HG03521 (cell line): Measurements from ENCODE around the gene FSIP1.

Experiments
- ATAC-seq: cut with Tn5 transposase; IDR thresholded peaks from one replicate; pipeline ENCODE4 v1.9.1; 2021; ENCODE audit warnings: mild to moderate bottlenecking, moderate library complexity; ENCODE audit not compliant: unreplicated experiment

FSIP1 gene

GRCh38 chr15:39597751-39598185 lies 184.9 kb downstream of the FSIP1 start:
- ATAC-seq: no peak

DNA sequence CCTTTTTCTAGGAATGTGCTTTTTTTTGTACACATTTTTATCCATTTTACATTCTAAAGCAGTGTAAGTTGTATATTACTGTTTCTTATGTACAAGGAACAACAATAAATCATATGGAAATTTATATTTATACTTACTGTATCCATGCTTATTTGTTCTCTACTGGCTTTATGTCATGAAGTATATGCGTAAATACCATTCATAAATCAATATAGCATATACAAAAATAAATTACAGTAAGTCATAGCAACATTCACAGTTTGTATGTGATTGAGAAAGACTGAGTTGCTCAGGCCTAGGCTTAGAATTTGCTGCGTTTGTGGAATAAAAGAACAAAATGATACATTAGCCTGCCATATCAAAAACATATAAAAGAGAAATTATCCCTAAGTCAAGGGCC lies 185.3 kb downstream of the FSIP1 start:
- ATAC-seq: no peak

DNA sequence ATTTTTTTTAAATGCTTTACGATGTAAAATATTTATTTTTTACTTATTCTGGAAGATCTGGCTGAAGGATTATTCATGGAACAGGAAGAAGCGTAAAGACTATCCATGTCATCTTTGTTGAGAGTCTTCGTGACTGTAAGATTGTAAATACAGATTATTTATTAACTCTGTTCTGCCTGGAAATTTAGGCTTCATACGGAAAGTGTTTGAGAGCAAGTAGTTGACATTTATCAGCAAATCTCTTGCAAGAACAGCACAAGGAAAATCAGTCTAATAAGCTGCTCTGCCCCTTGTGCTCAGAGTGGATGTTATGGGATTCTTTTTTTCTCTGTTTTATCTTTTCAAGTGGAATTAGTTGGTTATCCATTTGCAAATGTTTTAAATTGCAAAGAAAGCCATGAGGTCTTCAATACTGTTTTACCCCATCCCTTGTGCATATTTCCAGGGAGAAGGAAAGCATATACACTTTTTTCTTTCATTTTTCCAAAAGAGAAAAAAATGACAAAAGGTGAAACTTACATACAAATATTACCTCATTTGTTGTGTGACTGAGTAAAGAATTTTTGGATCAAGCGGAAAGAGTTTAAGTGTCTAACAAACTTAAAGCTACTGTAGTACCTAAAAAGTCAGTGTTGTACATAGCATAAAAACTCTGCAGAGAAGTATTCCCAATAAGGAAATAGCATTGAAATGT lies 186.1 kb downstream of the FSIP1 start:
- no peak for ATAC-seq

GRCh38 chr15:39595338-39596221 lies 187.1 kb downstream of the FSIP1 start:
- ATAC-seq: no peak

DNA sequence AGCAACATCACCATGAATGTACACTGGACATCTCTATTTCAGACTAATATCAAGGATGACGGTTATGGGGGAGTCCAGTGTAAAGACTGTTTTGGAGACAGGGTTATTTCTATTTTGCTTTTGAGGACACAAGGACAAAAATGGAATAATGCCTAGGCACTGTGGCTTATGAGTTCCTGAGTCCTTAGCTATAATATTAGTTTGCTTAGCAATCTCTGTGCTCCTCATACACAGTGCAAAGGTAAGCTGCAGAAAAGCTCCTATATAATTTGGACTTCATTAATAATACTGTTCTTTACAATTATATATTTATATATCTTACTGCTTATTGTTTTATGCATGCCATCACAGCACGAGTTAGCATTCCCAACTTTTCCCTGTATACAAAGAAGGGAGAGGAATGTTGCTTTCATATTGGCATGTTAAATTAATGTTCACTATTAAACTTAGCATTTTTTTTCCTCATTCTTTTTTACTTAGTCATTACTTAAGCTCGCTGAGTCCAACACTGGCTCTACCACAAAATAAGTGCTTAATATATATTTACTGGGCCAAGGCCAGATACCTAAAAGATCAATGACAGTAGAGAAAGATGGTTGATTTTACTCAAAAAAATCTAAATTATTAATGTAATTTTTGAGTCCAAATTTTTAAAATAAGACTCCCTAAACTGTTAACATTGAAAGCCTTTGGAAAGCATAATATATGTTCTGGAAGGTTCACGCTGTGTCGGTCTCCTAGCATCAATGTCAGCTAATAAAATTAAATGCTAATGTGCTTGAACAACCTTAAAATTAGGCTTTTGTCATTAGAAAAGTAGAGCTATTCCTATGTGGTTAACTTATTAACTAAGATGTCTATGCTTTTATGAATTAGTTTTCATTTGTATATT lies 187.9 kb downstream of the FSIP1 start:
- no peak for ATAC-seq

GRCh38 chr15:39593656-39594445 lies 188.8 kb downstream of the FSIP1 start:
- ATAC-seq: no peak

- ATAC-seq: no peak
Measured at GRCh38 chr15:39593071-39593655, 189.5 kb downstream of the FSIP1 start.

GRCh38 chr15:39592500-39592899 lies 190.1 kb downstream of the FSIP1 start:
- ATAC-seq: no peak

DNA sequence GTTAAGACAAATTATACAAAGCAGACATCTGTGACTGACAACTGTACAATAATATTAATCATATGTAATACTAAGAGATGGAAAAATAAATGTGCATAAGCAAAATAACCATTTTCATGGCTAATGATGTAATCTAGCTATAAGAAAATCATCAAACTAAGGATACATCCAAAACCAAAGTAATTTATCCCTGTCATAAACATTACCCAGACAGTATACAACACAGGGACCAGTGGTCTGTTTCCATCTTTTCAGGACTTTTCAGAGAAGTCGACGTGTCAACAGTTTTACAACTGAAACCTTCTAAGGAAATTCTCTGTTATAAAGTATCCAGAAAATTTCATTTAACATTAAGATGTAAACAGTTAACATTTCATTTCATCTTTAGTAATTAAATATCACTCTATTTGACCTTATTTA lies 190.7 kb downstream of the FSIP1 start:
- ATAC-seq: no peak

GRCh38 chr15:39591141-39591895 lies 191.3 kb downstream of the FSIP1 start:
- no peak for ATAC-seq

DNA sequence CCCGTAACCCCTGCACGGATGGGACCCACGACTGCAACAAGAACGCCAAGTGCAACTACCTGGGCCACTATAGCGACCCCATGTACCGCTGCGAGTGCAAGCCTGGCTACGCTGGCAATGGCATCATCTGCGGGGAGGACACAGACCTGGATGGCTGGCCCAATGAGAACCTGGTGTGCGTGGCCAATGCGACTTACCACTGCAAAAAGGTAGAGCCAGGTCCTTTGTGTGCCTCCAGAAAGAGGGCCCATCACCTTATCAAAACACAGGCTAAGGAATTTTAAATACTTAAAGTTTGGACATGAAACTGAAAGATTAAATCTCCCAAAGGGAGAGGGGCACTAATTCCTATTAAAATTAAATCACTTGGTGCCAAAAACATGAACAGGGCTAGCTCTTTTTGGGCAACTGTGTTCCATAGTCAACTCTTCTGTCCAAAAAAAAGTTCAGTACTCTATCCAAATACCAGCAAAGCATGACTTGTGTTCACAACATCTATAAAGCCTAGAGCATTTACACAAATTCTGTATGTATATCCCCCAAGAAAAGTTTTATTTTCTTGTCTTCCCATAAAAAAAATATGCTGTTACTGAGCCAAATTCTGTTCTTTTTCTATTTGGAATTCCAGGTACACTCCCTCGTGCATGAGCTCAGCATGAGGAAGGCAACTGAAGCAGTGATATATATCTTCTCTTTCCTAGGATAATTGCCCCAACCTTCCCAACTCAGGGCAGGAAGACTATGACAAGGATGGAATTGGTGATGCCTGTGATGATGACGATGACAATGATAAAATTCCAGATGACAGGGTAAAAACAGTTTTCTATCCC lies 192.6 kb downstream of the FSIP1 start:
- ATAC-seq: no peak

GRCh38 chr15:39589193-39589814 lies 193.3 kb downstream of the FSIP1 start:
- ATAC-seq: no peak

DNA sequence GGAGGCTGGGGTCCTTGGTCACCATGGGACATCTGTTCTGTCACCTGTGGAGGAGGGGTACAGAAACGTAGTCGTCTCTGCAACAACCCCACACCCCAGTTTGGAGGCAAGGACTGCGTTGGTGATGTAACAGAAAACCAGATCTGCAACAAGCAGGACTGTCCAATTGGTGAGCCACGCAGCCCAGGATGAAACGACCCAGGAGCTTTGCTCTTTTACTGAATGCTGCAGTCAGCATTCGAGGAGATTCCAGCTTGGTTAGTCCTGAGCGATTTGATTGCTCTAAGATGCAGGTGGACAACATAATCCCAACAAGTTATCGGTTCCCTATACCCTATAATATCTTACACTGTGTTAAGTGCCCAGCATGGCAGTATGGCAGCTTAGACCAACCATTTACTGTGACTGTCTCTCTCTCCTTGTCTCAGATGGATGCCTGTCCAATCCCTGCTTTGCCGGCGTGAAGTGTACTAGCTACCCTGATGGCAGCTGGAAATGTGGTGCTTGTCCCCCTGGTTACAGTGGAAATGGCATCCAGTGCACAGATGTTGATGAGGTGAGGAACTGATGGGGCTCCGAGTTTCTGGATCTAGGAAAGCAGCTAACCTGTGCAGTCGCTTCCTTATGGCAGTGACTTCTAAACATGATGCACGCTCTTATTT lies 194.0 kb downstream of the FSIP1 start:
- no peak for ATAC-seq

- no peak for ATAC-seq
Measured at GRCh38 chr15:39587731-39588530, 194.7 kb downstream of the FSIP1 start.

DNA sequence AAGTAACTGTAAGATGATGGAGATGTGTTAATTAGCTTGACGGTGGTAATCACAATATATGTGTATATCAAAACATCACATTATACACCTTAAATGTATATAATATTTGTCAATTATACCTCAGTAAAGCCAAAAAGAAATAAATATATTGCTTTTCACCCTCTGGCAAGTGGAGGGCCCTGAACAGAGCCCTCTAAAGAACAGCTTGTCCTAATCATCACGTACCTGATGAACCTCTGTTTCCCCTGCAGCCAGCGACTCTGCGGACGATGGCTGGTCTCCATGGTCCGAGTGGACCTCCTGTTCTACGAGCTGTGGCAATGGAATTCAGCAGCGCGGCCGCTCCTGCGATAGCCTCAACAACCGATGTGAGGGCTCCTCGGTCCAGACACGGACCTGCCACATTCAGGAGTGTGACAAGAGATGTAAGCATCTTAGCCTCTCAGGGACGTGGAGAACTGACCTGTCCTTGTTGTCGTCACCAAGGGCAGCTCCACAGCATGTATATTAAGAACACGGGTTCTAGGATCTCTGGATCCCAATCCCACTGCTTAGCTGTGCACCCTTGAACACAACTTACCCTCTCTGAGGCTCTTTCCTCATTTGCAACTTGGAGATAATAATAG lies 195.4 kb downstream of the FSIP1 start:
- no peak for ATAC-seq
